GM12878 (cell line): Measurements from ENCODE around the gene COIL.

Experiments
- CTCF ChIP-seq, 3 experiments: IDR thresholded peaks in 2 of 3; conservative IDR thresholded peaks in 1 of 3; 2 replicates each; pipeline ENCODE4 v1.5.1; 2011; ENCODE audit warnings: low read depth in 3 of 3, low read length in 3 of 3, mild to moderate bottlenecking in 3 of 3, control low read depth in 2 of 3, moderate library complexity in 2 of 3, inconsistent platforms in 1 of 3, mixed read lengths in 1 of 3; ENCODE audit not compliant: control insufficient read depth in 2 of 3, insufficient read depth in 1 of 3; ENCODE audit errors: extremely low read depth in 1 of 3
- EGR1 ChIP-seq, 2 experiments: IDR thresholded peaks; 1 replicate in 1 of 2; 2 replicates in 1 of 2; pipeline ENCODE4 v1.6.1; 2011 to 2012; ENCODE audit warnings: low read depth in 2 of 2, low read length in 2 of 2, borderline replicate concordance in 1 of 2, mild to moderate bottlenecking in 1 of 2, moderate library complexity in 1 of 2
- EZH2 ChIP-seq: IDR thresholded peaks from 2 replicates; pipeline ENCODE4 v1.6.1; 2012; ENCODE audit warnings: low read depth, mild to moderate bottlenecking, control low read depth, inconsistent platforms, low read length, borderline replicate concordance; ENCODE audit not compliant: control insufficient read depth
- PBX3 ChIP-seq: IDR thresholded peaks from 2 replicates; pipeline ENCODE4 v1.6.1; 2011; ENCODE audit warnings: mild to moderate bottlenecking, low read depth, low read length, moderate library complexity; ENCODE audit not compliant: insufficient replicate concordance
- RAD21 ChIP-seq: IDR thresholded peaks from 2 replicates; pipeline ENCODE4 v1.6.1; 2011; ENCODE audit warnings: mild to moderate bottlenecking, low read depth, low read length, moderate library complexity; ENCODE audit not compliant: insufficient read depth
- SIN3A ChIP-seq: IDR thresholded peaks from 2 replicates; pipeline ENCODE4 v1.6.1; 2012; ENCODE audit warnings: low read depth, low read length, improper control_type of control experiment

GRCh38 chr17:56934280-56934679 is 26.6 kb downstream of the COIL start:
- TF ChIP-seq SIN3A = no peak
- no peak for TF ChIP-seq PBX3
- no peak for TF ChIP-seq EGR1 (IDR thresholded peaks at IDR 0.05; ENCODE audit: borderline replicate concordance in 1 of 2, low read depth in 2 of 2, low read length in 2 of 2)
- TF ChIP-seq EZH2 = no peak
- no peak for TF ChIP-seq RAD21
- TF ChIP-seq CTCF (IDR thresholded peaks at IDR 0.05 in 2 of 3, conservative IDR thresholded peaks at IDR 0.05 in 1 of 3; ENCODE audit: control insufficient read depth in 2 of 3, extremely low read depth in 1 of 3, insufficient read depth in 1 of 3, low read depth in 3 of 3, low read length in 3 of 3) = no peak
